ENCODE measurements around the gene UBE2E2. TPM values are rescaled to one million over a fixed set of nuclear protein-coding genes. Genes with fewer than 3 reads are reported as not detected.

UBE2E2 gene
- total and polyA plus RNA-seq, 9 donors, result 25.5 to 84.9 (median 38.5) TPM

GRCh38 chr3:23239211-23240068 lies 36.3 kb downstream of the UBE2E2 start:
- no peak for TF ChIP-seq EP300 (IDR thresholded peaks at IDR 0.05)
- no peak for TF ChIP-seq CTCF (IDR thresholded peaks at IDR 0.05)
- TF ChIP-seq POLR2A (IDR thresholded peaks at IDR 0.05), result no peak
- DNase-seq, result no peak
- no peak overlapping the region for H3K4me3 ChIP-seq

DNA sequence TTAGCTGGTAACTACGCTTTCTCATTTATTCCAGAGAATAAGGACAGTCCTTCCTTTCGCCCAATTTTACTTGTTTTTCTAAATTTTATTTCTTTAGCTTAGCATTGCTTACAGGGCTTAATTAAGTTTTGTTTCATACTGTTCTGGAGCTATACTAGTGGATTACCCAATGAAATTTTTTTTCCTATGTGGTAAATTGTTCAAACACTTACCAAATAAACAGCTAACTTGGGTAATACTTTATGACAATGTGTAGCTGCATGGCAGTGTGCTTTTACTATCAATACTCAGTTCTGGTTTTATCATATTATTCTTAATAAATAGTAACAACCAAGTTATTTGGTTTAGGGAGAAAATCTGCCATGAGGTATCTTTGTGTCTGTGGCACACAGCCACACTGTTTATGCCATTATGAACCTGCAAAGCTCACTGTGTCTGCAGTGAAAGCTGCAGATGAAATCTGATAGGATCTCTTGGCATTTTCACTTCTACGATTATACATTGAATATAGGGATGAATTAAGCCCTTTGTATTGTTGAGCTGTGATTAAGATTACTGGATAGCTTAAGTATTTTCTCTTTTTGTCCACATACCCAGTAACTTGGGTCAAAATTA lies 37.2 kb downstream of the UBE2E2 start:
- H3K36me3 ChIP-seq, result no peaks in the 10 kb centered on the region
- intact Hi-C loops (cut with DNase I), result no loop called here
- no peak overlapping the region for H3K4me3 ChIP-seq
- no peaks in the 10 kb centered on the region for H3K27me3 ChIP-seq
- no peak overlapping the region for H3K27ac ChIP-seq
- H3K9me3 ChIP-seq, result no peaks in the 10 kb centered on the region
- no peak for DNase-seq
- peaks cover 2% of the 10 kb centered on the region for H3K4me1 ChIP-seq (ENCODE audit: insufficient read depth)
- 93 to 94% (median 93%) methylated on average over 3 of the region's 3 CpGs for WGBS, 3 donors
- TF ChIP-seq CTCF (IDR thresholded peaks at IDR 0.05), result no peak

More at GRCh38 chr3:23239211-23240068, 36.3 kb downstream of the UBE2E2 start:
- Histone ChIP-seq H3K27me3 (no peaks in the 10 kb centered on the region), H3K9me3 (no peaks in the 10 kb centered on the region), H3K4me1 (ENCODE audit: insufficient read depth) (peaks cover 2% of the 10 kb centered on the region), H3K36me3 (no peaks in the 10 kb centered on the region), H3K27ac (no peak overlapping the region)
- intact Hi-C loops (cut with DNase I), result no loop called here
- 74 to 83% (median 83%) methylated on average over 4 of the region's 4 CpGs for WGBS, 3 donors

DNA sequence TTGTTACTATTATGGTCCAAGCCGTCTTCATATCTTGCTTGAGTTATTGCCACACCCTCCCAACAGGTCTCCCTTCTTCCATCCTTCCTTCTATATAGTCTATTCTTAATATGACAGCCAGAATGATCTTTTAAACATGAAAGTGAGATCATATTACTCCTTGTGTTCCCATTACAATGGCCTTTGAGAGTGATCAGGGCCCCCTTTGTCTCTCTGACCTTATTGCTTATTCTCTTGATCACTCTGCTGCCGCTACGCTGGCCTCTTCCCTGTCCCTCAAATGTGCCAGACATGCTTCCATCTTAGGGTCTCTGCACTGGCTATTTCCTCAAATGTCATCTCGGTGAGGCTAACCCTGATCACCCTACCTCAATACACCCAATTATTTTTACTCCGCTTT lies 38.1 kb downstream of the UBE2E2 start:
- Histone ChIP-seq H3K9me3 (no peaks in the 10 kb centered on the region), H3K27me3 (no peaks in the 10 kb centered on the region), H3K27ac (no peak overlapping the region), H3K36me3 (no peaks in the 10 kb centered on the region), H3K4me3 (no peak overlapping the region), H3K4me1 (ENCODE audit: insufficient read depth) (no peaks in the 10 kb centered on the region)
- 96 to 98% (median 98%) methylated on average over 5 of the region's 5 CpGs for WGBS, 3 donors
- TF ChIP-seq POLR2A (IDR thresholded peaks at IDR 0.05), result no peak
- no peak for TF ChIP-seq EP300 (IDR thresholded peaks at IDR 0.05)
- TF ChIP-seq CTCF (IDR thresholded peaks at IDR 0.05), result no peak
- DNase-seq, result no peak
- intact Hi-C loops (cut with DNase I), result no loop called here

- Histone ChIP-seq H3K27ac (no peak overlapping the region), H3K9me3 (no peaks in the 10 kb centered on the region), H3K4me1 (ENCODE audit: insufficient read depth) (no peaks in the 10 kb centered on the region), H3K27me3 (no peaks in the 10 kb centered on the region), H3K4me3 (no peak overlapping the region), H3K36me3 (no peaks in the 10 kb centered on the region)
- WGBS, 3 donors, result 91 to 94% (median 94%) methylated on average over 2 of the region's 2 CpGs
- intact Hi-C loops (cut with DNase I), result no loop called here
- no peak for TF ChIP-seq POLR2A (IDR thresholded peaks at IDR 0.05)
- no peak for TF ChIP-seq CTCF (IDR thresholded peaks at IDR 0.05)
- DNase-seq, result no peak
These were observed 39.0 kb downstream of the UBE2E2 start for GRCh38 chr3:23242106-23242505.

Data from ovary (tissue), 9 donors.